GM18520 (cell line): ENCODE measurements around the gene RHOBTB1.
"Not testable (repeated sequence)": the region's sequence is repeated elsewhere in the genome, so short reads cannot be mapped to it uniquely, and the experiment has no call there.

Experiments used
- ATAC-seq: cut with Tn5 transposase; IDR thresholded peaks from one replicate; pipeline ENCODE4 v1.9.1; 2021; ENCODE audit not compliant: unreplicated experiment

Gene RHOBTB1

DNA sequence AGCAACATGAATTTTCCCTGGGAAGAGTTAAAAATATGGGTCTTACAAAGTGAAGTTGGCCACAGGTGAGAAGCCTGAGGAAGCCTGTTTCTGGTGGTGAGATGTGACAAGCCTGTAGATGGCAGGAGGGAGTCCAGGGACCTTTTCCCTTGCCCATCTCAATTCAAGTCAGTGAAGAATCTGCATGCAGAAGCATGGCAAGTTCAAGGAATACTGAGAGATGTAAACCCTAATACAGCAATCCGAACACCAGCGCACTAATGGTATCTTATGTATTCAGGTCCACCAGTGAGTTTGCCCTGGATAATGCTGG is 73.6 kb downstream of the RHOBTB1 start:
- no peak for ATAC-seq

DNA sequence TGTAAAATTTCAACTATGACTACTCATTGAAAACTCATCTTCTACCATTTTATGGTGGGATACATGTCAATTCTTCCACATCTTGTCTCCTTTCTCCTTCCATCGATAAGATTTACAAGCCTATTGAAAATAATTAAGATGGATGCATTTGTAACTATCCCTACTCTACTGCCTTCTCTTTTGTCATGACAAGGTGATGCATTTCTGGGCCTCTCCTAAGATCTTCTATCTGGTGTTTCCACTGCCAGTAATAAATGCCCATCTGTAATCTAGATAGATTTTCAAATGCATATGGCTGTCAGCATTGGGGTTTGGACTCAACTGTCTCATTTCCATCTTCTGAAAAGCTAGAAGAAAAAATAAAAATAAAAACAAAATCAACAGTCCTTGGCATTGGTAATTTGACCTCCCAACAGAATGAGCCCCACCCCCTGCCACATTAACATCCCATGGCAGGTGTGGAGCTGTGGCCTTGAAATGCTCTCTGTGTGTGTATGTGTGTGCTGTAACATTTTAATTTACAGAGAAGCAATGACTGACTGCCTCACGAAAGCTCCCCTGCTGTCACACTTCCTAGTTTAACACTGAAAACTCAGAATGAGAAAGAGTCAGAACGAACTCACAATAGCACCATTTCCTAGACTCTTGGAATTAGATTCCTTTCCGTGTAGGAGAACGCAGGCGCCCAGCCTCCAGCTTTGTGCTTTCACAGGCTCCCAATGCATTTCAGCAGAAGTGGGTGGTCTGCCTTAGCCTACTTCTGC is 74.2 kb downstream of the RHOBTB1 start:
- no peak for ATAC-seq

DNA sequence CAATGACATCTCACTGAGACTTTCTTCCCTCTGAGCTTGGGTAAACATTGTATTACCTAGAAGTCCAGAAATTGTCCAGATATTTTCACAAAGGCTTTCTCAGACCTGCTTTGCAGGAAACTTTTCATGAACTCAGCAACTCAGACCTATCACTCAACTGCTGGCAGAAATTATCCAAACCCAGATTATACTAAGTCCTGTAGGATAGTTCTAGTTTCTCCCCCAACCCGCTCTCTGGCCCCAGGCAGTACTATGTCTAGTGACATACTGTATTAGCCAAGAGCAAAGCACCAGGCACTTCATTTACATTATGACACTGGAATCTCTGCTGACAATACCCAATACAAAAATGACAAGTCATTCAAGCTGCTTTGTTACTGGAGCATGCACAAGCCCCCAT is 75.0 kb downstream of the RHOBTB1 start:
- ATAC-seq, result no peak

DNA sequence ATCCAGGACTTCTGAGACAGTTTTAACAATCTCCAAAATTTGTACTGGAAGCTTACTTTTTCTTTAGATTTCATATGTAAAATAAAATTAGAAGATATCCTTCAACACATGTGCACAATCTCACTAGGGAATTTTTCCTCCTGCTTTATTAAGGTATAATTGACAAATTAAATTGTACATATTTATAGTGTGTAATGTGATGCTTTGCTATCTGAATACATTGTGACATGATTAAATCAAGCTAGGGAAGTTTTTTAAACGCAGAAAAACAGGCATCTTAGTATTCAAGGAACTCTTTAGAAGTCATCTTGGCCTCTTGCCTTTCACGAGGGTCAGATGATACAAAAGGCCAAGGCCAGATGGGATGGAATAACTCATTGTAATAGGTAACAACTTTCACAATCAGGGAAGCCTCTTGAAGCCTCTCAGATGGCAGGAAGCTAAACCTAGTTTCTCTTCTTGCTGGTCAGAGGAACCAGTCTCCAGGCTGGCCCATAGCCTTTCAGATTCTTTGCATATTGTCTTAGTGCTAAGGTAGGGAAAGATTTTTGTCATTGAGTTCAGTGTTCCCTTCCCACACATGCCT is 78.7 kb downstream of the RHOBTB1 start:
- ATAC-seq, result no peak

DNA sequence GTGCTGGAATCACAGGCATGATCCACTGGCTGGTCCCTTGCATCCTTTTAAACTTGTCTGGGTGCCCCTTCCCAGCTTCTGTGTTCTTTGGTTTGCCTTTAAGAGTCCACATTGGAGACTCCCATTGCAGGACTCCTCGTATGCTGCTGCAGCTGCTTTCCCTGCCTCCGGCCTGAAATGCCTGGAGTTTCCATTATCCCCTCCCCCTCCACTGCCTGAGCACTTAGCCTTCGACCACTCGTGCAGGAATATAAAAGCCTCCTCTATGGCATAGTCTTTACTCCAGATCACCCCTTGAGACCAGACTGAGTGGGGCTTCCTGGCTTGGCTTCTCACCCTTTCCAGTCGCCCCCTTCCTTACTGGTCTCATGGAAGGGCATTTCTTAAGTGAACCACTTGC is 80.2 kb downstream of the RHOBTB1 start:
- ATAC-seq, result no peak

DNA sequence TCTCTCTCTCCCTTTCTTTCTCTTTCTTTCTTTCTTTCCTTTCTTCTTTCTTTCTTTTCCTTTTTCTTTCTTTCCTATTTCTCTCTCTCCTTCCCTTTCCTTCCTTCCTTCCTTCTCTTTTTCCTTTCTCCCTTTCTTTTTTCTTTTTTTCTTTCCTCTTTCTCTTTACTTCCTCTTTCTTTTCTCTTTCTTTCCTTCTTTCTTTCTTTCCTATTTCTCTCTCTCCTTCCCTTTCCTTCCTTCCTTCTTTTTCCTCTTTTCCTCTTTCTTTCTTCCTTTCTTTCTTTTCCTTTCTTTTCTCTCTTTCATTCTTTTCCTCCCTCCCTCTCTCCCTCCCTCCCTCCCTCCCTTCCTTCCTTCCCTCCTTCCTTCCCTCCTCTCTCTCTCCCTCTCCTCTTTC is 81.5 kb downstream of the RHOBTB1 start:
- ATAC-seq, result no peak

DNA sequence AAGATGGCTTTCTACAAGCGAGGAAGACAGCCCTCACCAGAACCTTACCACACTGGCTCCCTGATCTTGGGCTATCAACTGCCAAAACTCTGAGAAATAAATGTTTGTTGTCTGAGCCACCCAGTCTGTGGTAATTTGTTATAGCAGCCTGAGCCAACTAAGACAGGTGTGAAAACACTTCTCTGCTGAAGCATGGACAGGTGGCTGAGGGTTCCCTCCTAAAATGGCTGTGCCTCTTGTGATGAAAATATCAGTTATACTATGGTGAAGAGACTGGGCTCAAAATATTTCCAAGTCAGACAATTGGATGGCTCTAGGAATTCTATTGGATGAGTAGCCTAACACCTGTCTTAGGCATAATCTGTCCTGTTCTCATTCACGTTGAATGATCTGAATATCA is 87.6 kb downstream of the RHOBTB1 start:
- ATAC-seq, result no peak

DNA sequence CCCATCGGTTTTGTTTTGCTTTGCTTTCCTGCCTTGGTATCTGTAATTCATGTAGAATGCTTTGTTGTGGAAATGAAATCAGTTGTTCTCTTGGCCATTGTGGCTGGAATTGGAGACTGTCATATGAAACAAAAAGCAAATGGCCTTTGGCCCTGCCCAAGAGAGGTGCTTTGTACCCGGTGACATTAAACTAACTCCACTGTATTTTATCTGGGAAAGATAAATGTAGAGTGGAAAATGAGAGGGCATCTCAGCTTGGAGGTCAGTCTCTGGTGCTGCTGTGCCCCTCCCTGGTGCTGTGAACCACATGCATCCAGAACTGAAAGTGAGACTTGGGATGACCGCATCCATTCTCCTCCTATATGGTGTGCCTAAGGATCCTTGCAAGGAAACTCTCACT is 90.3 kb downstream of the RHOBTB1 start:
- no peak for ATAC-seq

DNA sequence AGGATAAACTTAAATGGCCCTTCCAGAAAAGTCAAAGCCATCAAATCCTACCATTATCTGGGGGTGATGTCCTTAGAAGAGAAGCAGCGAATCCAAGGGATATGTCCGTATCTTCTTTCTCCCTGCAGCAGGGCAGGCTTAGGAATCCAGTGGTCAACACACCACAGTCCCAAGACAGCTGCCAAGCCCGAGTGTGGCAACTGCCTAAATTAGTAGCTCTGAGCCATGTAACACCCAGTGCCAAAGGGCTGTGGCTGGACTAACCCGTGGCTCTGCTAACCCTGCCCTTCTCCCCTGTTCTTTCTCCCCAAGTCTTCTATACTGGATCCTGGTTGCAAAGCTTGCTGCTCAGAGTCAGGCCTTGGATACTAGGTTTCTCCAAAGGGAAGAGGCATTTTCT is 90.9 kb downstream of the RHOBTB1 start:
- ATAC-seq, result no peak

DNA sequence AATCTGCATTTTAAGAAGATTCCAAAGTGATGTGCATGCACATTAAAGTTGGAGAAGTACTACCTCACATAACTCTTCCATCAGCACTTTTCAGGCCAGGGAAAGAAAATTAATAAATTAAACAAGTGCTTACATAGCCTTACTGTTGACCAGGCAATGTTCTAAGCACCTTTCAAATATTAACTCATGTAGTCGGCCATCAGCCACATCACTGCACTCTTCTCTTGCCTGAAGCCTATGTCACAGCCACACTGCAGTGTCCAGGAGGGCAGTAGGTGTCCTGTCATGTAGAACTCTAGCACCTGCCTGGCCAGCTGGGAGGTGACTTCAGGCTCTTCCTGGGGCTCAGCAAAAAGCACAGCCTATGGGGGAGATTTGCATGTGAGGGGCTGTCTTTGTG is 94.2 kb downstream of the RHOBTB1 start:
- ATAC-seq, result no peak

DNA sequence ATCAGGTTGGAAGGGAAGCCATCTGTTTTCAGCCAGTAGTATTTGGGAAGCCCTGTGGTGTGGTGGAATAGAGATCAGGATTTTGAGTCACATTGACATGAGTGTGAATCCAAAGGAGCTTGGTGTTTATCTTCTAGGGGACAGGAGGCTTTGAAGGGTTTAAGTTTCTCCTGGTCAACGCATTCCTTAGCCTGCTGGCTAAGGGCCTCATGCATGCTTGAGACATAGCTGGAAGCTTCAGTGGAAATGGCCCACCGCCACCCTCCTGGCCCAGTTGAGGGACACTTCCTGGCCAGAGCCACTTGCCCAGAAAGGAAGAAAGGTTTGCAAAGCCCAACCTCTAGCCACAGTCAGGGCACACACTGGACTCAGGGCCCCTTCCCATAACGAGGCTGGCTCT is 94.8 kb downstream of the RHOBTB1 start:
- ATAC-seq, result no peak

DNA sequence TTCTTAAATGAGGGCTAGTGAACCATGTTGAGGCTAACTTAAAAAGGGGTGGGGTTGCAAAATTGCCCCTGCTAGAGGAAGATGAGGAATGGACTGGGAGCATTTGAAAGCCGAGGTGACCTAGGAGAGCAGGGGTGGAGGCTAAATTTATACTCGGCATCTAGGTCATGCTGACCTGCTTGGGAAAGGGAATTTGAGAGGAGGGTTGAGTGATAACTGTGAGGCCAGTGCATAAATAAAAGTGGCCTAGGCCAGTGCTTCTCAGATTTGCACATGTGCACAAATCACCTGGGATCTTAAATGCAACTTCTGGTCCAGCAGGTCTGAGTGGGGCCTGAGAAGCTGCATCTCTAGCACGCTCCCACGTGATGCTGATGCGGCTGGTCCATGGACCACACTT is 95.3 kb downstream of the RHOBTB1 start:
- ATAC-seq, result no peak

DNA sequence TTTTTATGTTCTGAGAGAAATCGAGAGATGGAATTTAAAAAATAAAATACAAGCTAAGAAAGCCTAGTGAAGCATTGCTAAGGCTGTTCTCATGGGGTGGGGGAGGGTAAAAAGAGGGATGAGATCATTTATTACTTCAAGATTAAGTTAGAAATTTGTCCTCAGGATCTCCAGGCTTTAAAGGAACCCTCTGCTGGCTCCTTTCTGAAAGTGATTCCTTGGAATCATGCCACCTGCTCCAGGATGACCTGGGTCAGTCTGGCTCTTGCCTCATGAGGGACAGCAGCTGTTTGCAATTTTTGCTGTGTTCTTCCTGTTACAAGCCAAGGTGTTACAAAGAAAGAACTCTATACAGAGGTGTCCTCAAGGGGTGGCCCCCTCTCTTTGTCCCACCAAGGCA is 95.9 kb downstream of the RHOBTB1 start:
- no peak for ATAC-seq

DNA sequence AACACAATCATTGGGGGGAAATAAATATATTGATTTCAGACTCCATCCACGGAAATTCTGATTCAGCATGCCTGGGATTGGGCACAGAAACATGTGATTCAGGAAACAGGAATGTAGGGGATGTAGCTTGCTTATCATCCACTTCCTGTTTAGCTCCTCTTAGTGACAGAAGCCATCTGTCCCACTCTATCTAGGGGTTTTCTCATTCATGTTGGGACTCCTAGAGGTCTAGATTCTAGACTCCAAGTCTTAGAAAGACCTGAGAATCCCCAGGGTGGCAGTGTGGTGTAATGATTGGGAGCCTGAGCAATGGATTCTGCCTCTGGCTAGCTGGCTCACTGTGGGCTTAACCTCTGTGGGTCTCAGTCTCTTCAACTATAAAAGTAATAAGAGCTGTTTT is 97.8 kb downstream of the RHOBTB1 start:
- ATAC-seq, result no peak

DNA sequence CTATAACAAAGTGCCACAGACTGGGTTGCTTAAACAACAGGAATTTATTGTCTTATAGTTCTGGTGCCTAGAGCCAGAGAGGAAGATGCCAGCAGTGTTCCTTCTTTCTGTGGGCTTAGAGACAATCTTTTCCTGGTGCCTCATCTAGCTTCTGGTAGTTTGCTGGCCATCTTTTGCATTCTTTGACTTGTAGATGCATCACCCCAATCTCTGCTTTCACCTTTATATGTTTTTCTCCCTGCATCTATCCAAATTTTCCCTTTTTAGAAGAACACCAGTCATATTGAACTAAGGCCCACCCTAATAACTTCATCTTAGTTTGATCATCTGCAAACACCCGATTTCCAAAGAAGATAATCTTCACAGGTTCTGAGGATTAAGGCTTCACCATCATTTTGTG is 98.9 kb downstream of the RHOBTB1 start:
- no peak for ATAC-seq

DNA sequence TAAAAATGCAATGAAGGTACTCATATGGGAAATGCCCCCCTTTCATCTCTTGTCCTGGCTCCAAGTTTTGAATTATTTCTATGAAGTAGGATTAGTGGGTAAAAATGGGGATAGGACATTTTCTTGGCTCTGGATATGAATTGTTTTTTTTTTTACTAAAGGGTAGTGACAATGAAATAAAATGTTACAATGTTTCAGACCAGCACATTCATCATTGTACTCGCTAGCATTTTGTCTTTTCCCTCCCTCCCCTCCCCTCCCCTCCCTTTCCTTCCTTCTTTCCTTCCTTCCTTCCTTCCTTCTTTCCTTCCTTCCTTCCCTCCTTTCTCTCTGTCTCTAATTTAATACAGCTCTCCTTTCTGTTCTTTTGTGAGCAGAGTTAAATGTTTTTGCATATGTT is 101.3 kb downstream of the RHOBTB1 start:
- ATAC-seq, result no peak

DNA sequence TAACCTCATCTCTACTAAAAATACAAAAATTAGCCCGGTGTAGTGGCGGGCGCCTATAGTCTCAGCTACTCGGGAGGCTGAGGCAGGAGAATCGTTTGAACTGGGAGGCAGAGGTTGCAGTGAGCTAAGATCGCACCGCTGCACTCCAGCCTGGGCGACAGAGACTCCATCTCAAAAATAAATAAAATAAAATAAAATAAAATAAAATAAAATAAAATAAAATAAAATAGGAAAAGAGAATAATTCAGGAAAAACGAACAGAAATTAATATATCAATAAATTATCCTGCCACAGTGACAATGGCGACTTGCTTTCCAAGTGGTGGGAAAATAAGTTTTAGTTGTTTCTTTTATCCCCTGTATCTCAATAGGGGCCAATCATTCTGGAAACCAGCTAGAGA is 102.8 kb downstream of the RHOBTB1 start:
- ATAC-seq, result not testable (repeated sequence)

DNA sequence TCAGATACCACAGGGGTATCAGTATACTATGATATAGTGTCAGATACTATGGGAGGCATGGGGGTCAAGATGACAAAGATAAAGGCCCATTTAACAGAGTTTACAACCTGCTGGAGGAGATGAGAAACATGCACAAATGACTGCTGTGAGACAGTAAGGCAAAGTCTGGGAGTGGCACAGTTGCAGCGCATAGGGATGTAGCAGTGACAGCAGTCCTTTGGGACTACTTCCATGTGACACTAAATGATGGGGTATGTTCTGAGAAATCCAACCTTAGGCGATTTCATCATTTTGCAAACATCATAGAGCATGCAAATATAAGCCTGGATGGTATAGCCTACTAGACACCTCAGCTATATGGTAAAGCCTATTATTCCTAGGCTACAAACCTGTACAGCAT is 108.9 kb downstream of the RHOBTB1 start:
- ATAC-seq, result no peak

DNA sequence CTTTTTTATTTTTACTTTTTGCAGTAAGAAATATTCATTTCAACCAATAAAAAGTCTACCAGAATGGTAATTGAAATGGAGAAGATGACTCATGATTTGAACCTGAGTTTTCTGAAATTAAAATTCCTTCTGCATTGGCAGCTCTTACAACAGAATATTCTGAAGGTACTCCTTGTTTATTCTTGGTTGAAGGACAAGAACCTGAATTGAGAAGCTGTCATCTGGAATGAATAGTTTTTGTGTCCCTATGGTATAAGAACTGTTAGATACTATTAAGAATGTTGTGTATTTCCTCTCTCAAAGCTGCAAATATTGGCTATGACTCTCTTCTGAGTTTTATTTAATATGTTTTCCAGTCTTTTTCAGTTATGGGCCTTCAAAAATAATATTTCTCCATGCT is 109.6 kb downstream of the RHOBTB1 start:
- ATAC-seq, result no peak

DNA sequence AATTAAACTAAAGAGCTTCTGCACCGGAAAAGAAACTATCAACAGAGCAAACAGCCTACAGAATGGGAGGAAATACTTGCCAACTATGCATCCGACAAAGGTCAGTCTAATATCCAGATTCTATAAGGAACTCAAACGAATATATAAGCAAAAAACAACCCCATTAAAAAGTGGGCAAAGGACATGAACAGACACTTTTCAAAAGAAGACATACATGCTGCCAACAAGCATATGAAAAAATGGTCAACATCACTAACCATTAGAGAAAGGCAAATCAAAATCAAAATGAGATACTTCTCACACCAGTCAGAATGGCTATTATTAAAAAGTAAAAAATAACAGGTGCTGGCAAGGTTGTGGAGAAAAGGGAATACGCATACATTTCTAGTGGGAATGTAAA is 111.8 kb downstream of the RHOBTB1 start:
- not testable (repeated sequence) for ATAC-seq

DNA sequence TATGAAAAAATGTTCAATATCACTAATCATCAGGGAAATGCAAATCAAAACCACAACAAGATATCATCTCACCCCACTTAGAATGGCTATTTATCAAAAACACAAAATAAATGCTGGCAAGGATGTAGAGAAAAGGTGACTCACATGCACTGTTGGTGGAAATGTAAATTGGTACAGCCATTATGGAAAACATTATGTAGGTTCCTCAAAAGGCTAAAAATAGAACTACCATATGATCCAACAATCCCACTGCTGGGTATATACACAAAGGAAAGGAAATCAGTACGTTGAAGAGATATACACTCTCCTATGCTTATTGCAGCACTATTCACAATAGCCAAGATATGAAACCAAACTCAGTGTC is 115.5 kb downstream of the RHOBTB1 start:
- ATAC-seq, result no peak

DNA sequence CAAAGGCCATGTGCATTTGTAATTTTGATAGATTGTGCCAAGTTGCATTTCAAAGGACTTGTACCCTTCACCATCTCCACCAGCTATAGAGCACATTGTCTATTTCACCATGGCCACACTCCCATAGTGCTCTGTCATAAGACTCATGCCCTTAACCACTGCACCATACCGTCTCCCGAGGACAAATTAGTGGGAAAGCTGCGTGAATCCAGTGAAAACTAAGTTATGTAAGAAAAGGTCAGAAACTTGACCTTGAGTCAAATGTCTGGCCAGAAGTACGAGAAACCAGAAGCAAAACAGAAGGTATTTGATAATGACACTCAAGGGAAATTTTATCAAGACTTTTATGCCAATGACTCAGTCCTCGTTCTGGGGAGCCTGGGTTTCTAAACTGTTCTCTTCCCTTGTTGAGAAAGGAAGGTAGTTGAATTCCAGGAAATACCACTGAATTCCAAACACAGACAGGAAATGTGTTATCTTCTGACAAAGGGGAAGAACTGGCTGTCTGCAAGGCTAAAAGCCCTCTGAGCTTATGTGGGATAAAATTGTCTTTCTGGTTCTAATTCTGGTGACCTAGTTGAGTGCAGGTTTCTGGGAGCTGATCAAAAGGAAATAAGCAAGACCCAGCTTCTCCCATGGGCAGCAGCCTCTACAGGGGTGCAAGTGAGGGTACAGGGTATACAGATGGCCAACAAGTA is 116.0 kb downstream of the RHOBTB1 start:
- ATAC-seq, result no peak

DNA sequence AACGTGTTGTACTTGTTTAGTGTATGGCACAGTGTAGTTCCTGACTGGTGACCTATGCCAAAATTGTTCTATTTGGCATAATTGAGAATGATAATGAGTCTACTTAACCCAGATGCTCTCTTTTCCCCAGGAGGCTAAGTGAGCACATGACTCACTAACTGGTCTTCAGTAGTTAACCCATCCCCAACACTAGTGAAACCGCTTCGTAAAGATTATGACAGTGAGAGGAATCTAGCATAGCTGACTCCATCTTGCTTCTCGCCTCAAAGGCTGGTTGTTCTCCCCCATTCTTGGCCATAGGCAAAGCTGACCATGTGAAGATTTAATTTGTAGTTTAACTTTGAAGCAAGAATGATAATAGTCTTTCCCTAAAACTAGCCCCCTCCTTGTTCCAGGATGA is 118.5 kb downstream of the RHOBTB1 start:
- ATAC-seq, result no peak
